Measurements from ENCODE around the gene TBL1Y.

DNA sequence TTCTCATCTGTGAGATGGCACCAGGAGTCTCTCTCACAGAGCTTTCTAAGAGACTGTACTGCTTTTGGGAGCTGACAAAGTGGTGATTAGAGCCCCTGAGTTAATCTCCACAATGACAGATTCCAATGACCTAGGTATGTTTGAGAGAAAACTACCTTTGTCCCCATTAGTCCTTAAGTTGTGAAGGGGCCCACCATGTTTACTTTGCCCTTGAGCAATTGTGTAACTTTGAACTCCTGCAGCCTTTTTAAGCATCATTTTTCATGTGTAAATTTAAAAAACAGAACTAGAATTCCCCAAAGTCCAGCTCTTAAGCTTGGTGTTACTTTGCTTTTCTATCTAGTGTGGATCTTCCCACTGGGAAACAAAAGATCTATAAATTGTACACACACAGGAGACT lies 2.9 kb downstream of the TBL1Y start:
- TF ChIP-seq ZNF607 (CRISPR knock-in tag; IDR thresholded peaks at IDR 0.05; ENCODE audit: borderline replicate concordance): no peak
- TF ChIP-seq ZNF670 (CRISPR knock-in tag; IDR thresholded peaks at IDR 0.05; ENCODE audit: borderline replicate concordance): no peak
- TF ChIP-seq, protein P1, sequence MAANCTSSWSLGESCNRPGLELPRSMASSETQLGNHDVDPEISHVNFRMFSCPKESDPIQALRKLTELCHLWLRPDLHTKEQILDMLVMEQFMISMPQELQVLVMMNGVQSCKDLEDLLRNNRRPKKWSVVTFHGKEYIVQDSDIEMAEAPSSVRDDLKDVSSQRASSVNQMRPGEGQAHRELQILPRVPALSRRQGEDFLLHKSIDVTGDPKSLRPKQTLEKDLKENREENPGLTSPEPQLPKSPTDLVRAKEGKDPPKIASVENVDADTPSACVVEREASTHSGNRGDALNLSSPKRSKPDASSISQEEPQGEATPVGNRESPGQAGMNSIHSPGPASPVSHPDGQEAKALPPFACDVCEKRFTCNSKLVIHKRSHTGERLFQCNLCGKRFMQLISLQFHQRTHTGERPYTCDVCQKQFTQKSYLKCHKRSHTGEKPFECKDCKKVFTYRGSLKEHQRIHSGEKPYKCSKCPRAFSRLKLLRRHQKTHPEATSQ (CRISPR knock-in tag; IDR thresholded peaks at IDR 0.05; ENCODE audit: borderline replicate concordance): no peak
- TF ChIP-seq, protein P2, sequence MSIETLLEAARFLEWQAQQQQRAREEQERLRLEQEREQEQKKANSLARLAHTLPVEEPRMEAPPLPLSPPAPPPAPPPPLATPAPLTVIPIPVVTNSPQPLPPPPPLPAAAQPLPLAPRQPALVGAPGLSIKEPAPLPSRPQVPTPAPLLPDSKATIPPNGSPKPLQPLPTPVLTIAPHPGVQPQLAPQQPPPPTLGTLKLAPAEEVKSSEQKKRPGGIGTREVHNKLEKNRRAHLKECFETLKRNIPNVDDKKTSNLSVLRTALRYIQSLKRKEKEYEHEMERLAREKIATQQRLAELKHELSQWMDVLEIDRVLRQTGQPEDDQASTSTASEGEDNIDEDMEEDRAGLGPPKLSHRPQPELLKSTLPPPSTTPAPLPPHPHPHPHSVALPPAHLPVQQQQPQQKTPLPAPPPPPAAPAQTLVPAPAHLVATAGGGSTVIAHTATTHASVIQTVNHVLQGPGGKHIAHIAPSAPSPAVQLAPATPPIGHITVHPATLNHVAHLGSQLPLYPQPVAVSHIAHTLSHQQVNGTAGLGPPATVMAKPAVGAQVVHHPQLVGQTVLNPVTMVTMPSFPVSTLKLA (IDR thresholded peaks at IDR 0.05): no peak
- TF ChIP-seq ZNF563 (CRISPR knock-in tag; IDR thresholded peaks at IDR 0.05): no peak
- TF ChIP-seq, protein P3, sequence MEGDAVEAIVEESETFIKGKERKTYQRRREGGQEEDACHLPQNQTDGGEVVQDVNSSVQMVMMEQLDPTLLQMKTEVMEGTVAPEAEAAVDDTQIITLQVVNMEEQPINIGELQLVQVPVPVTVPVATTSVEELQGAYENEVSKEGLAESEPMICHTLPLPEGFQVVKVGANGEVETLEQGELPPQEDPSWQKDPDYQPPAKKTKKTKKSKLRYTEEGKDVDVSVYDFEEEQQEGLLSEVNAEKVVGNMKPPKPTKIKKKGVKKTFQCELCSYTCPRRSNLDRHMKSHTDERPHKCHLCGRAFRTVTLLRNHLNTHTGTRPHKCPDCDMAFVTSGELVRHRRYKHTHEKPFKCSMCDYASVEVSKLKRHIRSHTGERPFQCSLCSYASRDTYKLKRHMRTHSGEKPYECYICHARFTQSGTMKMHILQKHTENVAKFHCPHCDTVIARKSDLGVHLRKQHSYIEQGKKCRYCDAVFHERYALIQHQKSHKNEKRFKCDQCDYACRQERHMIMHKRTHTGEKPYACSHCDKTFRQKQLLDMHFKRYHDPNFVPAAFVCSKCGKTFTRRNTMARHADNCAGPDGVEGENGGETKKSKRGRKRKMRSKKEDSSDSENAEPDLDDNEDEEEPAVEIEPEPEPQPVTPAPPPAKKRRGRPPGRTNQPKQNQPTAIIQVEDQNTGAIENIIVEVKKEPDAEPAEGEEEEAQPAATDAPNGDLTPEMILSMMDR (CRISPR knock-in tag; IDR thresholded peaks at IDR 0.05): no peak
- no peak for TF ChIP-seq CEBPG (CRISPR knock-in tag; IDR thresholded peaks at IDR 0.05)

All from HepG2 (cell line).